Peyer's patch (tissue), 4 donors: ENCODE measurements around the gene MIA2.

Experiments
- POLR2A ChIP-seq, 2 donors: fragments of 450-650 bp; IDR thresholded peaks; one replicate each; pipeline ENCODE4 v1.5.1; 2017; ENCODE audit warnings: antibody characterized with exemption in 2 of 2, mild to moderate bottlenecking in 2 of 2, moderate library complexity in 2 of 2
- TF ChIP-seq, protein P1 (sequence below), 6 experiments: fragments of 450-650 bp in 4 of 6; fragments of 200-600 bp in 2 of 6; sonication (generic) in 1 of 6; IDR thresholded peaks; one replicate each; pipeline ENCODE4 v1.5.1; 2017 to 2019; ENCODE audit warnings: antibody characterized with exemption in 6 of 6, mild to moderate bottlenecking in 3 of 6, moderate library complexity in 1 of 6

- TF ChIP-seq, protein P1, sequence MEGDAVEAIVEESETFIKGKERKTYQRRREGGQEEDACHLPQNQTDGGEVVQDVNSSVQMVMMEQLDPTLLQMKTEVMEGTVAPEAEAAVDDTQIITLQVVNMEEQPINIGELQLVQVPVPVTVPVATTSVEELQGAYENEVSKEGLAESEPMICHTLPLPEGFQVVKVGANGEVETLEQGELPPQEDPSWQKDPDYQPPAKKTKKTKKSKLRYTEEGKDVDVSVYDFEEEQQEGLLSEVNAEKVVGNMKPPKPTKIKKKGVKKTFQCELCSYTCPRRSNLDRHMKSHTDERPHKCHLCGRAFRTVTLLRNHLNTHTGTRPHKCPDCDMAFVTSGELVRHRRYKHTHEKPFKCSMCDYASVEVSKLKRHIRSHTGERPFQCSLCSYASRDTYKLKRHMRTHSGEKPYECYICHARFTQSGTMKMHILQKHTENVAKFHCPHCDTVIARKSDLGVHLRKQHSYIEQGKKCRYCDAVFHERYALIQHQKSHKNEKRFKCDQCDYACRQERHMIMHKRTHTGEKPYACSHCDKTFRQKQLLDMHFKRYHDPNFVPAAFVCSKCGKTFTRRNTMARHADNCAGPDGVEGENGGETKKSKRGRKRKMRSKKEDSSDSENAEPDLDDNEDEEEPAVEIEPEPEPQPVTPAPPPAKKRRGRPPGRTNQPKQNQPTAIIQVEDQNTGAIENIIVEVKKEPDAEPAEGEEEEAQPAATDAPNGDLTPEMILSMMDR (IDR thresholded peaks at IDR 0.05), result no peak
- TF ChIP-seq POLR2A (IDR thresholded peaks at IDR 0.05), result no peak
These were observed 130.8 kb downstream of the MIA2 start for GRCh38 chr14:39364509-39364908.
